NCI-H82 treated with DMSO at 0.1 percent for 48 hours (cell line): ENCODE results near the gene LRRC45.
"Not testable (repeated sequence)": the region's sequence is repeated elsewhere in the genome, so short reads cannot be mapped to it uniquely, and the experiment has no call there.

Experiments
- DNase-seq: peaks from one replicate; lab custom pipeline; 2025; ENCODE audit not compliant: unreplicated experiment; lab: John Stamatoyannopoulos, UW

LRRC45 gene

GRCh38 chr17:82022981-82023446 is at the start of gene LRRC45:
Gene LRRC45, plus strand, starts transcription at chr17:82023305. Its CDS starts 339 bp downstream, at chr17:82023644.
- DNase-seq = peak; percentile 99

GRCh38 chr17:81973432-81973831 is 49.7 kb upstream of the LRRC45 start:
- no peak for DNase-seq

DNA sequence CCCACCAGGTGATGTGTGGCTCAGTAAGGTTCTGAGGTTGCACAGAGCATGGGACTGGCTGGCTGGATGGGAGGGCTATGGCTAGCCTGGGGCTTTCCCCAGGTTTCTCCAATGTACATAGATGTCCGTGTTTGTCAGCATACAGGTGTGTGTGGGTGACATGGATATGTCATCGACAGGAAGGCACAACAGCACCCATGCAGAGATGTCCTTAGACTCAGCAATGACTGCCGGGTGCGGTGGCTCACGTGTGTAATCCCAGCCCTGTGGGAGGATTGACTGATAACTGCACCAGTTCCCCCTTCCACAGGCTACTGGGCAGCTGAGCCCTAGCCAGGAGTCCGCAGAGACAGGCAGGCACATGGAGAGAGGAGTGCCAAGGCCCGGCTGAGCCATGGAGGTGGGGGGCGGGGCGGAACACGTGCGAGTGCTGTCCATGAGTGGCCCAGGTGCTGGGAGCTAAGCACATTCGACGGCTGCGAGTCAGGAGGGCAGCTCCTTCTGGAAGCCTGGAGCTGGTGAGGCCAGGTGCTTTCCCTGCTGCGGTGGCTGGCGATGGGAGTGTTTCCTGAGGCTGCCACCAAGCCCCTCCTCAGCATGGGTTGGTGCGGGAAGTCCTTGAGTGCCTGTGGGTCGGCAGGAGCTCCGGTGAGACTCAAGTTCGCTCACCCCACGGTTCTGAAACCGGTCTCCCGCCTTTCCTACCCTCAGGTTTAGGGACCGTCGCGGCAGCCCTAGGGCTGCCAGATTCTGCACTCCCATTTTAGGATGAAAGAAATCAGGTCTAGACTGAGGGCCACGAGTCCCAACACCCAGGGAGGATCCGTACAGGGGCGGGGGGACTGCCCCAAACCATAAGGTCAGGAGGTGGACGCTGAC is 46.5 kb upstream of the LRRC45 start:
- DNase-seq = no peak

GRCh38 chr17:81977211-81977808 is 45.8 kb upstream of the LRRC45 start, which contains the start of gene ASPSCR1:
Gene ASPSCR1, plus strand, starts transcription at chr17:81977629. Its CDS starts 18 bp downstream, at chr17:81977647.
- peak; percentile 64 for DNase-seq

- no peak for DNase-seq
These were observed 44.4 kb upstream of the LRRC45 start for GRCh38 chr17:81978524-81979298.

DNA sequence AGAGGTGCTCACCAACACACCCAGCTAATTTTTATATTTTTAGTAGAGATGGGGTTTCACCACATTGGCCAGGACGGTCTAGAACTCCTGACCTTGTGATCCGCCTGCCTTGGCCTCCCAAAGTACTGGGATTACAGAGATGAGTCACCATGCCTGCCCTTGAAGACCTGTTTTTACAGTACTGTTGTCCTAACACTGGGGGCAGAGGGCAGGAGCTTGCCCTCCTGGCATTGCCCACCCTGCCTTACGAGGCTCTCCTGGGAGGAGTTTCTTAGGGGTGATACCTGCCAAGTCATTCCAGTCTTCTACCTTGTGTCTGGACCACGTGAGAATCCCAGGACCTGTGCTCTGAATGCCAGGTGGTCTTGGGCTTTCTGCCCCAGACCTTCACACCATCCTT is 43.0 kb upstream of the LRRC45 start:
- DNase-seq = no peak

- no peak for DNase-seq
These were observed 42.3 kb upstream of the LRRC45 start for GRCh38 chr17:81980707-81981343.

DNA sequence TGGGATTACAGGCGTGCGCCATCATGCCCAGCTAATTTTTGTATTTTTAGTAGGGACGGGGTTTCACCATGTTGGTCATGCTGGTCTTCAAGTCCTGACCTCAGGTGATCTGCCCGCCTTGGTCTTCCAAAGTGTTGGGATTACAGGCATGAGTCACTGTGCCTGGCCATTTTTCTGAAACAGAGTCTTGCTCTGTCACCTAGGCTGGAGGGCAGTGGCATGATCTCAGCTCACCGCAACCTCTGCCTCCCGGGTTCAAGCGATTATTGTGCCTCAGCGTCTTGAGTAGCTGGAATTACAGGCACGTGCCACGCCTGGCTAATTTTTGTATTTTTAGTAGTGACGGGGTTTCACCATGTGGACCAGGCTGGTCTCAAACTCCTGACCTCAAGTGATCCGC is 41.6 kb upstream of the LRRC45 start:
- DNase-seq = not testable (repeated sequence)

- no peak for DNase-seq
These were observed 40.0 kb upstream of the LRRC45 start for GRCh38 chr17:81983011-81983638.

DNA sequence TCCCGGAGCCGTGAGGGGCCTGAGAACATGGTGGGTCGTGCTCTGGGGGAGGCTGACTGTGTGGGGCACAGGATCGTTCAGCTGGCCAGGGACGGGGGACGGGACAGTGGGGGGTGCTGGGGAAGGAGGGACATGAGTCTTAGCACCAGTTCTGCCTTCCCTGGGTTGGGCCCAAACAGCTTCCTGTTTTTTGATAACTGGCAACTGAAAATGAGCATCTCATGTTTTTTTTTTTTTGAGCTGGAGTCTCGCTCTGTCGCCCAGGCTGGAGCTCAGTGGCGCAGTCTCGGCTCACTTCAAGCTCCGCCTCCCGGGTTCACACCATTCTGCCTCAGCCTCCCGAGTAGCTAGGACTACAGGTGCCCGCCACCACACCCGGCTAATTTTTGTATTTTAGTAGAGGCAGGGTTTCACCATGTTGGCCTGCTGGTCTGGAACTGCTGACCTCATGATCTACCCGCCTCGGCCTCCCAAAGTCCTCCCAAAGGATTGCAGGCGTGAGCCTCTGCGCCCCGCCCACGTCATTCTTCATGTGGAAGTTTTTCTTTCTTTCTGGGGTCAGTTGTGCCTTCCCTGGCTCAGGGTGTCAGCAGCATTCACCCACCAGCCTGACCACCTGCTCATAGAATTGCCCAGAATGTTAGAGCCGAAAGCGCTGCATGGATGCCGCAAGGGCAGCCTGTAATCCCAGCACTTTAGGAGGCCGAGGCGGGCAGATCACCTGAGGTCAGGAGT is 39.3 kb upstream of the LRRC45 start:
- DNase-seq = no peak

- DNase-seq = no peak
These were observed 38.2 kb upstream of the LRRC45 start for GRCh38 chr17:81984773-81985410.

- DNase-seq = no peak
These were observed 36.5 kb upstream of the LRRC45 start for GRCh38 chr17:81986606-81987005.

GRCh38 chr17:81987161-81987770 is 35.8 kb upstream of the LRRC45 start:
- no peak for DNase-seq

GRCh38 chr17:81990836-81991683 is 32.0 kb upstream of the LRRC45 start:
- no peak for DNase-seq

GRCh38 chr17:81991684-81992305 is 31.3 kb upstream of the LRRC45 start:
- DNase-seq = no peak

DNA sequence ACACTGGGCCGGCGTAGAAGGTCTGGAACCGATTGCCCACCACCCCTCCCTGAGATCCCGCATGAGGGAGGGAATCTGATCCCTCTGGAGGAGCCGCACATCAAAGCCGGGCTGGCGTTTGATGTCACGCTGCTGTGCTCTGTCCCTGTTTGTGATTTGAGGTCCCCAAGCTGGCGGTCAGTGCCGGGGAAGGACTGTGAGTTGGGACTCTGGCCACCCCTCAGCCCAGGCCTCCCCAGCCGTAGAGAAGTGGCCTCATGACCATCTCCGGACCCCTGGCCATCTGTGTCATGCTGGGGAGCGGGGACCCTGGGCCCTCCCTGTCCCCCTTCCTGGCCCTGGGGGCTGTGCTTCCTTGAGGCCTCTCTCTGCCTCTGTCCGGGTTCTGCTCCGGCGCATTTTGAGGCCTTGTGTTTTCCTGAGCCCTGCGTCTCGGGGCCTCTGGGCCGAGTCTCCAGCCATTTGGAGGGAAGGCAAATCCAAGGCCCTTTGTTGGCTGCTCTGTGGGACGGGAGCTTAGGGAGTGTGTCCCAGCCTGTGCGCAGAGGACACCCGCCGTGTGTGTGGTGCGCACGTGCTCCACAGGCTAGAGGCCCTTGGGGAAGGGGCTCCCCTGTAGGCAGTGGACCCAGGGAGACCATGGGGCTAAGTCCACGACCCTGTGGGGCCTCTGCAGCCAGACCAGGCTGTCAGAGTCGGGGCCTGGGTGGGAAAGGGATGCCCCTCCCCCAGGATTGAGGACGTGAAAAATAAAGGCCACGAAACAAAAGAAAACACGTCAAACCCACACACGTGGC is 30.6 kb upstream of the LRRC45 start:
- no peak for DNase-seq
